Retinal pigment epithelial cell (primary cell): ENCODE data around the gene LIMS2.

ENCODE experiments used
- DNase-seq: peaks from one replicate; pipeline ENCODE4 v3.0.0-alpha.2; 2010; ENCODE audit warnings: low read depth
- H3K4me3 ChIP-seq: 2 replicates; pipeline ENCODE4 v1.5.1; 2011; ENCODE audit warnings: mild to moderate bottlenecking, low read length, control low read depth, moderate library complexity
- TF ChIP-seq, protein P1 (sequence below): conservative IDR thresholded peaks from 2 replicates; pipeline ENCODE4 v1.5.1; 2011; ENCODE audit warnings: low read depth, low read length, control low read depth, inconsistent platforms

The LIMS2 gene

GRCh38 chr2:127648321-127648720 lies 27.0 kb downstream of the LIMS2 start:
- no peak overlapping the region for H3K4me3 ChIP-seq
- TF ChIP-seq, protein P1, sequence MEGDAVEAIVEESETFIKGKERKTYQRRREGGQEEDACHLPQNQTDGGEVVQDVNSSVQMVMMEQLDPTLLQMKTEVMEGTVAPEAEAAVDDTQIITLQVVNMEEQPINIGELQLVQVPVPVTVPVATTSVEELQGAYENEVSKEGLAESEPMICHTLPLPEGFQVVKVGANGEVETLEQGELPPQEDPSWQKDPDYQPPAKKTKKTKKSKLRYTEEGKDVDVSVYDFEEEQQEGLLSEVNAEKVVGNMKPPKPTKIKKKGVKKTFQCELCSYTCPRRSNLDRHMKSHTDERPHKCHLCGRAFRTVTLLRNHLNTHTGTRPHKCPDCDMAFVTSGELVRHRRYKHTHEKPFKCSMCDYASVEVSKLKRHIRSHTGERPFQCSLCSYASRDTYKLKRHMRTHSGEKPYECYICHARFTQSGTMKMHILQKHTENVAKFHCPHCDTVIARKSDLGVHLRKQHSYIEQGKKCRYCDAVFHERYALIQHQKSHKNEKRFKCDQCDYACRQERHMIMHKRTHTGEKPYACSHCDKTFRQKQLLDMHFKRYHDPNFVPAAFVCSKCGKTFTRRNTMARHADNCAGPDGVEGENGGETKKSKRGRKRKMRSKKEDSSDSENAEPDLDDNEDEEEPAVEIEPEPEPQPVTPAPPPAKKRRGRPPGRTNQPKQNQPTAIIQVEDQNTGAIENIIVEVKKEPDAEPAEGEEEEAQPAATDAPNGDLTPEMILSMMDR, result no peak
- no peak for DNase-seq

GRCh38 chr2:127647242-127648190 lies 27.8 kb downstream of the LIMS2 start:
- DNase-seq, result no peak
- no peak overlapping the region for H3K4me3 ChIP-seq
- TF ChIP-seq, protein P1, result no peak

DNA sequence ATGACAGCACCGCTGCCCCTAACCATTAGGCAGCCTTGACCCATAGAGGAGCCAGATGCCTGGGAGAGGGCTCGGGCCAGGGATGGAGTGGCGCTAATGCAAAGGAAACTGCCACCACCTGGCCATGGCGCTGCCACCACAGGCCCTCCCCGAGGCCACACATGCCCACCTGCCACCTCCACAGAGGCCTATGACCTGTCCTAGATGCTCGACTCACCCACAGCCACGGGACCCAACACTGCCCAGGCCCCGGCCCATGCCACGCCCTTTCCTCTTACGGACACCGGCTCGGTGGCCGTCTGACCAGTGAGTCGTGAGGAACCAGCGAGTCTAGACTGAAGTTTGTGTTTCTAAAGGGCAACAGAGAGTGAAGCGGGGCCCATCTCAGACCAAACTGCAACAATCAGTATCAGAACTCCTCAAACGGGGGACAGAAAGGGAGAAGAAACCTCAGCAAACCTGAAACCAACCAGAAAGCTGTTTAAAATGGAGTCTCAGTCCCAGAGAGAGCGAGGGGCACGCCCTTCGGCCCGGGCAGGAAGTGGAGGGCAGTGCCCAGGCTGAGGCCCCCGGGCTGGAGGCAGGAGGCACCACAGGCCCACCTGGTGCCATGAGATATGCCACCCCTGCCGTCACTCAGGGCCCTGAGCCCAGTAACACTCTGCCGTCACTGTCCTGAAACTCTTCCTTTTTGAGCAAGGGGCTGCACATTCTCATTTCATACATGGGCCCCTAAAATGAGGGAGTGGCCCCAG lies 28.7 kb downstream of the LIMS2 start:
- DNase-seq, result no peak
- TF ChIP-seq, protein P1, result no peak
- H3K4me3 ChIP-seq, result no peak overlapping the region

DNA sequence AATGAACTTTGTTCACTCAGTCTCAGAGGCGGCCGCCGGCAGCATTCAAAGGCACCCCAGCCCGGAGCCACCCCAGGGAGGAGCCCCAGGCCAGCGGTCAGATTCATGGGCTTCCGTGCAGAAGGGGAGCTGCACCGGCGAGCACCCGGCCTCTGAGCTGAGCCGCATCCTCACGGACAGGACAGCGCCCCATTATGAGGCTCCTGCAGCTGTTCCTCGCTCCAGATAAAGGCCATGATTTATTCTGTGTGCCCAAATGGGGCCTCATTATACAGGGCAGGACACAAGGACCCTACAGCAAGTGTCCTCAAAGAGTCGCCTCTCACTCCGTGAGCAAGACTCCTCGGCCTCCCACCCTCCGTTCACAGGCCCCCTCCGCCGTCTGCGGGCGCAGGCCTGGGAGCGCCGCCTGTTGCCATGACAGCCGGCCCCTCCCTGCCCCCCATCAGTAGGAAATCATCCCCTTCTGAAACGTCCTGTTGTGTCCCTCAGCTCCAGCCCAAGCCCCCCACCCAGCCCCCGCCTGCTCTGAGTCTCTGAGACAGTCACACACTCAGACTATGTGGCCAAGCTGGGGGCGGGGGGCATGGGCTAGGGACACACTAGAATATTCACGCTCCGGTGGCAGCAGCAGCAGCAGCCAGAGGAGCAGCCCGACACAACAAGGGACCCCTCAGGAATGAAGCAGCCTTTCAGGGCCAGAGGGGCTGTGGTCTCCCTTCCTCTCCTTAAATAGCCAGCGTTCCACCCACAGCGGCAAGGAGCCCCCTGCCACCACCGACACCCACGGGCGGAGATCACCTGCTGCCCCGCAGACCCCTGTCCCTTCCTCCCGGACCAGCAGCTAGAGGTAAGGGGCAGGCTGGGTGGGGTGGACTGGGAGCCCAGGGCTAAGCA lies 29.7 kb downstream of the LIMS2 start, which contains the start of gene GPR17:
GPR17 (plus strand) TSS at position 759 of the 897 bp plus-strand sequence. CDS start 4,583 bp downstream, outside the sequence.
- TF ChIP-seq, protein P1, result no peak
- H3K4me3 ChIP-seq, result no peak within 1 kb of the TSS
- DNase-seq, result no peak

- TF ChIP-seq, protein P1, result no peak
- DNase-seq, result no peak
- no peak overlapping the region for H3K4me3 ChIP-seq
Measured at GRCh38 chr2:127645026-127645394, 30.3 kb downstream of the LIMS2 start.

DNA sequence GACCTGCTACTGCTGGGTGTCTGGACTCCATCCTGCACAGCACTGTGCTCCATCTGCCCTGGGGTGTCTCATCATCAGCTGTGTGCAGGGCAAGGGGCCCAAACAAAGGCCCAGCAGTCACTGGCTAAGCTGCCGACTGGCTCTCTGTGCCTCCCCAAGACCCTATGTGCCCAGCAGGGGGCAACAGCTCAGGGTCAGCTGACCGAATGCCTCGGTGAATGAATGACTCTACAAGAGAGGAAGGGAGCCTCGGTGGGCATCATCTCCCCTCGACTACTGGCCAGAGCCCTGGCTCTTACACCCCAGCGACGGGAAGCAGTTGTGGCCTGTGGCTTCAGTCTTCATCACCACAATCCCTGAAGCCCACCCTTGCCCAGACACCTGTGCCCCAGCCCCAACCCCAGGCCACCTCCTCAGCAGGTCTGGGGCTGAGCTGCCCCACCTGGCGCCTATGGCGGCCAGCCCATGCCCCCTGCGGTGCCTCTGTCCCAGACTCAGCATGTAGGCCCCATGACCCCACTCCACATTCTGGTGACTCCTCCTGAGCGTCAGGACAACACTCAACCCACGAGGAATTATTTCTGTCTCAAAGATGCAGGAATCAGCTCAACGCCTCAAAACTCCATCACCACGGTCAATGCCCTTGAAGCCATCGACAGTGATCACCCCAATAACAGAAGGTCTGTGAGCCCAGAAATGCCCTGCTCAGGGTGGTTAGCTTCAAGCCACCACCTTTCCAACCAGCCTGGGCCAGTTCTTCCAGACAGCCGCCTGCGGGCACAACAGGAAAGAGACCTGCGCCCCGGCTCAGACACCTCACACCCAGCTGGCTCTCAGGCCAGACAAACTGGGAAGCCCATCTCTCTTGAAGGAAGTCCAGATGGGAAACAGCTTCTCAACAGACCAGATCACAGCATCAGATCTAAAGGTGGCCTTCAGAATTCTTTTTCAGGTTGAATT lies 31.0 kb downstream of the LIMS2 start:
- DNase-seq, result no peak
- H3K4me3 ChIP-seq, result no peak overlapping the region
- TF ChIP-seq, protein P1, result no peak
